ENCODE data around the gene CACNA1D. TPM values are rescaled to one million over a fixed set of nuclear protein-coding genes. Genes with fewer than 3 reads are reported as not detected.

Gene CACNA1D
- total RNA-seq, 2 donors from 2014 or later, result 9.9 to 20.4 TPM

- Histone ChIP-seq H3K27me3 (no peaks in the 10 kb centered on the region), H3K9me3 (no peaks in the 10 kb centered on the region), H3K4me3 (no peak overlapping the region), H3K4me1 (peaks cover 4% of the 10 kb centered on the region), H3K36me3 (replicated peaks in 1 of 2; ENCODE audit: insufficient read depth in 1 of 2, low read depth in 2 of 2) (no peaks in the 10 kb centered on the region), H3K27ac (no peak overlapping the region)
- intact Hi-C loops (cut with DNase I), result no loop called here
- no peak for ATAC-seq
- DNase-seq, result no peak
- TF ChIP-seq CTCF (IDR thresholded peaks at IDR 0.05) (no peak), POLR2A (IDR thresholded peaks at IDR 0.05) (no peak)
- WGBS, 2 donors, result 85 to 89% methylated on average over 6 of the region's 6 CpGs
Measured at GRCh38 chr3:53486961-53487654, 7.3 kb upstream of the CACNA1D start.

GRCh38 chr3:53489386-53489785 lies 5.0 kb upstream of the CACNA1D start:
- DNase-seq (no peak), ATAC-seq (no peak)
- intact Hi-C loops (cut with DNase I), result no loop called here
- H3K4me3 ChIP-seq, result no peak overlapping the region
- no peaks in the 10 kb centered on the region for H3K9me3 ChIP-seq
- no peak overlapping the region for H3K27ac ChIP-seq
- WGBS, 2 donors, result 88 to 92% methylated on average over 2 of the region's 2 CpGs
- TF ChIP-seq POLR2A (IDR thresholded peaks at IDR 0.05) (no peak), CTCF (IDR thresholded peaks at IDR 0.05) (no peak)
- no peaks in the 10 kb centered on the region for H3K27me3 ChIP-seq
- H3K4me1 ChIP-seq, result peaks cover 13% of the 10 kb centered on the region
- H3K36me3 ChIP-seq (replicated peaks in 1 of 2; ENCODE audit: insufficient read depth in 1 of 2, low read depth in 2 of 2), result no peaks in the 10 kb centered on the region

- TF ChIP-seq CTCF (IDR thresholded peaks at IDR 0.05) (no peak), POLR2A (IDR thresholded peaks at IDR 0.05) (no peak)
- Histone ChIP-seq H3K36me3 (replicated peaks in 1 of 2; ENCODE audit: insufficient read depth in 1 of 2, low read depth in 2 of 2) (no peaks in the 10 kb centered on the region), H3K27me3 (no peaks in the 10 kb centered on the region), H3K4me3 (no peak overlapping the region), H3K27ac (no peak overlapping the region), H3K9me3 (no peaks in the 10 kb centered on the region), H3K4me1 (peaks cover 14% of the 10 kb centered on the region)
- WGBS, 2 donors, result 63 to 67% methylated on average over 7 of the region's 7 CpGs
- ATAC-seq (no peak), DNase-seq (no peak)
- intact Hi-C loops (cut with DNase I), result no loop called here
Measured at GRCh38 chr3:53489787-53490458, 4.5 kb upstream of the CACNA1D start.

DNA sequence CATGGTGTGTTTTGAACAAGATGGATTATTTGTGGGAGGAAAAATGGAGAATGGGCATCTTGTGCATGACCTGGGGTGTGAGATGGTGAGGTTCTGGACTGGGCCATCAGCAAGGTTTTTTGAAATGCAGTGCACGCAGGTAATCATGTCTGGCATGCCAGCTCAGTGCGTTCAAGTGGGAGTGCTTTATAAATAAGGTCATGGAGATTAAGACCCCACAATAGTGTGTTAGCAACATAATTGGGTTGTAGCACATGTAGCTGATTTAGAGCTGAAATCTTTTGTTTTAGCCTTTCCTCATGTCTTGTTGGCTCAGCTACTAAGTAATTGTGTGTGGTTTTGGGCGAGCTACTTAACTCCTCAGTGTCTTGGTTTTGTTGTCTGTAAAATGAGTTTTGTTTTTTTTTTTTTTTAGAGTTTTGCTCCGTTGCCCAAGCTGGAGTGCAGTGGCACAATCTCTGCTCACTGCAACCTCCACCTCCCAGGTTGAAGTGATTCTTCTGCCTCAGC lies 3.9 kb upstream of the CACNA1D start:
- WGBS, 2 donors, result 80 to 81% methylated on average over 4 of the region's 4 CpGs
- H3K4me3 ChIP-seq, result no peak overlapping the region
- ATAC-seq (no peak), DNase-seq (no peak)
- intact Hi-C loops (cut with DNase I), result no loop called here
- no peaks in the 10 kb centered on the region for H3K9me3 ChIP-seq
- no peak for TF ChIP-seq CTCF (IDR thresholded peaks at IDR 0.05)
- no peaks in the 10 kb centered on the region for H3K27me3 ChIP-seq
- H3K36me3 ChIP-seq (replicated peaks in 1 of 2; ENCODE audit: insufficient read depth in 1 of 2, low read depth in 2 of 2), result no peaks in the 10 kb centered on the region
- H3K27ac ChIP-seq, result no peak overlapping the region
- peaks cover 18% of the 10 kb centered on the region for H3K4me1 ChIP-seq

All from body of pancreas (tissue), 4 donors.